ENCODE measurements around the gene PTPRG.

DNA sequence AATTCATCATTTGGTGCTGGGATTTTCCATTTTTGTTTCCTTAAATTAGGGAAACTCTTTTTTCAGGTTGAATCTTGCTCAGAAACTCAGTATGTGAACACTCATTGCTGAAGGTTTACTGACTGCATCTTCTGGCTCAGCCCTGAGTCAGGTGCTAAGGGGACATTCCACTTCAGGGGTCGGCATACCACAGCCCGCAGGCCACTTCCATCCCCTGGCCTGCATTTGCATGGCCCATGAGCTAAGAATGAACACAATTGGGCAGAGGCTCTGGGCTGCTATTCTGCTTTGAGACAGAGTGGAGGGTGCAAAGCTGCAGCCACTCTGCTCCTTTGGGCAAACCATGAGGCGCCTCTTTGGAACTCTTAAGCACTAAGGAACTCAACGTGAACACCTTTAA lies 647.0 kb downstream of the PTPRG start:
- TF ChIP-seq, protein P1, sequence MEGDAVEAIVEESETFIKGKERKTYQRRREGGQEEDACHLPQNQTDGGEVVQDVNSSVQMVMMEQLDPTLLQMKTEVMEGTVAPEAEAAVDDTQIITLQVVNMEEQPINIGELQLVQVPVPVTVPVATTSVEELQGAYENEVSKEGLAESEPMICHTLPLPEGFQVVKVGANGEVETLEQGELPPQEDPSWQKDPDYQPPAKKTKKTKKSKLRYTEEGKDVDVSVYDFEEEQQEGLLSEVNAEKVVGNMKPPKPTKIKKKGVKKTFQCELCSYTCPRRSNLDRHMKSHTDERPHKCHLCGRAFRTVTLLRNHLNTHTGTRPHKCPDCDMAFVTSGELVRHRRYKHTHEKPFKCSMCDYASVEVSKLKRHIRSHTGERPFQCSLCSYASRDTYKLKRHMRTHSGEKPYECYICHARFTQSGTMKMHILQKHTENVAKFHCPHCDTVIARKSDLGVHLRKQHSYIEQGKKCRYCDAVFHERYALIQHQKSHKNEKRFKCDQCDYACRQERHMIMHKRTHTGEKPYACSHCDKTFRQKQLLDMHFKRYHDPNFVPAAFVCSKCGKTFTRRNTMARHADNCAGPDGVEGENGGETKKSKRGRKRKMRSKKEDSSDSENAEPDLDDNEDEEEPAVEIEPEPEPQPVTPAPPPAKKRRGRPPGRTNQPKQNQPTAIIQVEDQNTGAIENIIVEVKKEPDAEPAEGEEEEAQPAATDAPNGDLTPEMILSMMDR (IDR thresholded peaks at IDR 0.05), result no peak
- TF ChIP-seq POLR2A (IDR thresholded peaks at IDR 0.05; ENCODE audit: low read depth), result no peak

Measured in esophagus muscularis mucosa (tissue), 3 donors.